GM23338 (cell line): ENCODE results near the gene NTN1. TPM values are rescaled to one million over a fixed set of nuclear protein-coding genes. Genes with fewer than 3 reads are reported as not detected.

Experiments
- ATAC-seq: fragments of 200-7000 bp; cut with Tn5 transposase; 3 replicates; pipeline ENCODE4 v1.9.1; 2020
- DNase-seq: peaks from one replicate; pipeline ENCODE4 v3.0.0-alpha.2; 2015; ENCODE audit warnings: low spot score
- H2AFZ ChIP-seq: fragments of 200-600 bp; sonication (generic); 2 replicates; pipeline ENCODE4 v1.8.0; 2016; ENCODE audit warnings: antibody characterized with exemption, mild to moderate bottlenecking, moderate library complexity
- H3F3A ChIP-seq: fragments of 200-600 bp; sonication (generic); replicated peaks from 2 replicates; pipeline ENCODE4 v1.8.0; 2017; ENCODE audit warnings: antibody characterized with exemption, mixed run types, low read depth
- H3K27ac ChIP-seq: fragments of 200-600 bp; sonication (generic); 2 replicates; pipeline ENCODE4 v1.6.1; 2016; ENCODE audit warnings: low read depth
- H3K27me3 ChIP-seq: fragments of 200-600 bp; sonication (generic); 2 replicates; pipeline ENCODE4 v1.8.0; 2016; ENCODE audit warnings: mild to moderate bottlenecking, mixed run types, moderate library complexity; ENCODE audit not compliant: insufficient read depth
- H3K36me3 ChIP-seq: fragments of 200-600 bp; sonication (generic); 2 replicates; pipeline ENCODE4 v1.8.0; 2016; ENCODE audit warnings: mild to moderate bottlenecking; ENCODE audit not compliant: insufficient read depth
- H3K4me1 ChIP-seq: fragments of 200-600 bp; sonication (generic); 2 replicates; pipeline ENCODE4 v1.8.0; 2016; ENCODE audit warnings: mild to moderate bottlenecking, moderate library complexity; ENCODE audit not compliant: insufficient read depth
- H3K4me2 ChIP-seq: fragments of 200-600 bp; sonication (generic); 2 replicates; pipeline ENCODE4 v1.7.1; 2017; ENCODE audit warnings: mixed run types
- H3K4me3 ChIP-seq: fragments of 200-600 bp; sonication (generic); 2 replicates; pipeline ENCODE4 v1.6.1; 2016; ENCODE audit warnings: mixed run types
- H3K79me2 ChIP-seq: fragments of 200-600 bp; sonication (generic); replicated peaks from 2 replicates; pipeline ENCODE4 v1.8.0; 2017; ENCODE audit warnings: mild to moderate bottlenecking; ENCODE audit not compliant: insufficient read depth
- H3K9me2 ChIP-seq: fragments of 200-600 bp; sonication (generic); 2 replicates; pipeline ENCODE4 v1.8.0; 2017; ENCODE audit not compliant: insufficient read depth
- H4K20me1 ChIP-seq: fragments of 200-600 bp; sonication (generic); replicated peaks from 2 replicates; pipeline ENCODE4 v1.8.0; 2017; ENCODE audit warnings: mild to moderate bottlenecking; ENCODE audit not compliant: insufficient read depth
- H3K27ac Mint-ChIP-seq: 2 replicates; pipeline ENCODE4 v1.8.0; 2020; ENCODE audit warnings: inconsistent platforms, mild to moderate bottlenecking, moderate library complexity, mixed read lengths
- H3K27me3 Mint-ChIP-seq: 3 replicates; pipeline ENCODE4 v1.8.0; 2022; ENCODE audit warnings: low read depth, mild to moderate bottlenecking, moderate library complexity, mixed read lengths, inconsistent platforms; ENCODE audit not compliant: insufficient read depth, poor library complexity
- H3K36me3 Mint-ChIP-seq: 3 replicates; pipeline ENCODE4 v1.8.0; 2021; ENCODE audit warnings: low read depth, mild to moderate bottlenecking, inconsistent platforms, moderate library complexity, mixed read lengths
- H3K4me1 Mint-ChIP-seq: 3 replicates; pipeline ENCODE4 v1.8.0; 2020; ENCODE audit warnings: mild to moderate bottlenecking, inconsistent platforms, mixed read lengths
- H3K4me3 Mint-ChIP-seq: 3 replicates; pipeline ENCODE4 v1.8.0; 2021; ENCODE audit warnings: moderate library complexity, mild to moderate bottlenecking, inconsistent platforms, mixed read lengths
- H3K9me3 Mint-ChIP-seq: 3 replicates; pipeline ENCODE4 v1.8.0; 2020; ENCODE audit warnings: moderate library complexity, mild to moderate bottlenecking, inconsistent platforms, mixed read lengths
- CREB1 ChIP-seq: fragments of 250-450 bp; sonication (Bioruptor Pico); IDR thresholded peaks from 2 replicates; pipeline ENCODE4 v1.5.0; 2020; ENCODE audit warnings: low read depth, mild to moderate bottlenecking, moderate library complexity
- EZH2 ChIP-seq: fragments of 200-600 bp; sonication (generic); IDR thresholded peaks from one replicate; pipeline ENCODE4 v1.8.0; 2017; ENCODE audit warnings: antibody characterized with exemption, mild to moderate bottlenecking, low read depth; ENCODE audit not compliant: unreplicated experiment
- EZH2phosphoT487 ChIP-seq: fragments of 200-600 bp; sonication (generic); IDR thresholded peaks from one replicate; pipeline ENCODE4 v1.8.1; 2018; ENCODE audit warnings: antibody characterized with exemption; ENCODE audit not compliant: unreplicated experiment
- JUNB ChIP-seq: IDR thresholded peaks from one replicate; pipeline ENCODE4 v1.6.1; 2016; ENCODE audit warnings: antibody characterized with exemption; ENCODE audit not compliant: unreplicated experiment
- NANOG ChIP-seq: IDR thresholded peaks from 2 replicates; pipeline ENCODE4 v1.6.1; 2016; ENCODE audit warnings: antibody characterized with exemption, borderline replicate concordance
- POLR2AphosphoS5 ChIP-seq: IDR thresholded peaks from 2 replicates; pipeline ENCODE4 v1.6.1; 2016; ENCODE audit warnings: antibody characterized with exemption, low read depth
- STAT1 ChIP-seq: IDR thresholded peaks from one replicate; pipeline ENCODE4 v1.6.1; 2016; ENCODE audit warnings: antibody characterized with exemption; ENCODE audit not compliant: unreplicated experiment
- ZNF114 ChIP-seq: fragments of 250-450 bp; sonication (Bioruptor Pico); IDR thresholded peaks from 2 replicates; pipeline ENCODE4 v1.5.0; 2020; ENCODE audit warnings: mild to moderate bottlenecking, moderate library complexity
- ZNF331 ChIP-seq: fragments of 250-450 bp; sonication (Bioruptor Pico); IDR thresholded peaks from 2 replicates; pipeline ENCODE4 v1.5.0; 2020; ENCODE audit warnings: low read depth, mild to moderate bottlenecking, moderate library complexity
- polyA plus RNA-seq: library from polyadenylated mRNA; unstranded; fragments of >200 nt; fragmentation: Nextera tagmentation; extraction: Ambion mirVana; gene quantifications from 2 replicates; pipeline ENCODE4 v1.2.1, GENCODE V29; 2016
- total RNA-seq: library from RNA; depleted of rRNA; stranded (reverse); fragments of >200 nt; shearing (Covaris generic); gene quantifications from 2 replicates; pipeline ENCODE4 v1.2.3, GENCODE V29; 2014
- TF ChIP-seq, protein P1 (sequence below), 2 experiments: fragments of 200-600 bp in 1 of 2; sonication (generic) in 1 of 2; conservative IDR thresholded peaks; 2 replicates each; pipeline versions ENCODE4 v1.5.1 to v1.6.1; 2016 to 2017; ENCODE audit warnings: antibody characterized with exemption in 2 of 2, low read depth in 2 of 2, mild to moderate bottlenecking in 2 of 2, moderate library complexity in 1 of 2
- TF ChIP-seq, protein P2 (sequence below): fragments of 250-450 bp; sonication (Bioruptor Pico); IDR thresholded peaks from 2 replicates; pipeline ENCODE4 v1.5.0; 2020; ENCODE audit warnings: mild to moderate bottlenecking, moderate library complexity
- TF ChIP-seq, protein P3 (sequence below): IDR thresholded peaks from one replicate; pipeline ENCODE4 v1.6.1; 2018; ENCODE audit warnings: antibody characterized with exemption; ENCODE audit not compliant: unreplicated experiment
- TF ChIP-seq, protein P4 (sequence below): IDR thresholded peaks from 2 replicates; pipeline ENCODE4 v1.6.1; 2016; ENCODE audit warnings: antibody characterized with exemption

Gene NTN1
- total and polyA plus RNA-seq, 2 experiments from 2014 or later = 0.57 to 2.6 TPM

DNA sequence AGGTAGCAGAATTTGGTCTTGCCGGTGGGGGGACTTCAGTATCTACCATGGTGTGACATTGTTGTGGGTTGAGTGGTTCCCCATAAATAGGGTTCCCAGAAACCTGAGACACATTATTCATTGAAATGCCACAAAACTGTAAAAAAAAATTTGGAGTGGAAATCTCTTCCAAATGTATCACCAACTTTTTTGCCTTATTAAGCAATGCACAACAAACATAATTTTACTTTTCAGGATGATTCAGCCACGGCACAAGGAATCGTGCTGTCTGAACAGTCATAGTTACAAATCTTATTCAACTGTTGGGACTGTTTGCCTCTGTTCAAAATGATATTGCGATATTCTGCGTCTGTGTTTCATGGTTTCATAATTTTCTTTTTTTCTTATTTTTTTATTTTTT is 181.2 kb downstream of the NTN1 start:
- ATAC-seq (no peak), DNase-seq (no peak)
- Mint-ChIP-seq H3K27ac (no peak overlapping the region), H3K36me3 (no peaks in the 10 kb centered on the region), H3K4me1 (peaks cover 2% of the 10 kb centered on the region; the same call in 1 of the 3 replicates), H3K4me3 (no peak overlapping the region), H3K9me3 (no peaks in the 10 kb centered on the region; the same call in 1 of the 3 replicates), H3K27me3 (peaks cover 9% of the 10 kb centered on the region)
- Histone ChIP-seq H2AFZ (no peak overlapping the region), H3K4me1 (no peaks in the 10 kb centered on the region), H4K20me1 (no peaks in the 10 kb centered on the region), H3K79me2 (no peaks in the 10 kb centered on the region), H3K9me2 (no peaks in the 10 kb centered on the region), H3K27me3 (no peaks in the 10 kb centered on the region), H3K27ac (no peak overlapping the region), H3K4me2 (no peak overlapping the region), H3K36me3 (no peaks in the 10 kb centered on the region), H3K4me3 (no peak overlapping the region), H3F3A (no peaks in the 10 kb centered on the region)
- TF ChIP-seq ZNF114 (CRISPR knock-in tag) = no peak
- TF ChIP-seq ZNF331 = no peak
- TF ChIP-seq, protein P1, sequence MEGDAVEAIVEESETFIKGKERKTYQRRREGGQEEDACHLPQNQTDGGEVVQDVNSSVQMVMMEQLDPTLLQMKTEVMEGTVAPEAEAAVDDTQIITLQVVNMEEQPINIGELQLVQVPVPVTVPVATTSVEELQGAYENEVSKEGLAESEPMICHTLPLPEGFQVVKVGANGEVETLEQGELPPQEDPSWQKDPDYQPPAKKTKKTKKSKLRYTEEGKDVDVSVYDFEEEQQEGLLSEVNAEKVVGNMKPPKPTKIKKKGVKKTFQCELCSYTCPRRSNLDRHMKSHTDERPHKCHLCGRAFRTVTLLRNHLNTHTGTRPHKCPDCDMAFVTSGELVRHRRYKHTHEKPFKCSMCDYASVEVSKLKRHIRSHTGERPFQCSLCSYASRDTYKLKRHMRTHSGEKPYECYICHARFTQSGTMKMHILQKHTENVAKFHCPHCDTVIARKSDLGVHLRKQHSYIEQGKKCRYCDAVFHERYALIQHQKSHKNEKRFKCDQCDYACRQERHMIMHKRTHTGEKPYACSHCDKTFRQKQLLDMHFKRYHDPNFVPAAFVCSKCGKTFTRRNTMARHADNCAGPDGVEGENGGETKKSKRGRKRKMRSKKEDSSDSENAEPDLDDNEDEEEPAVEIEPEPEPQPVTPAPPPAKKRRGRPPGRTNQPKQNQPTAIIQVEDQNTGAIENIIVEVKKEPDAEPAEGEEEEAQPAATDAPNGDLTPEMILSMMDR (conservative IDR thresholded peaks at IDR 0.05; ENCODE audit: low read depth in 2 of 2) = no peak
- no peak for TF ChIP-seq EZH2
- no peak for TF ChIP-seq POLR2AphosphoS5
- no peak for TF ChIP-seq STAT1
- TF ChIP-seq, protein P2, sequence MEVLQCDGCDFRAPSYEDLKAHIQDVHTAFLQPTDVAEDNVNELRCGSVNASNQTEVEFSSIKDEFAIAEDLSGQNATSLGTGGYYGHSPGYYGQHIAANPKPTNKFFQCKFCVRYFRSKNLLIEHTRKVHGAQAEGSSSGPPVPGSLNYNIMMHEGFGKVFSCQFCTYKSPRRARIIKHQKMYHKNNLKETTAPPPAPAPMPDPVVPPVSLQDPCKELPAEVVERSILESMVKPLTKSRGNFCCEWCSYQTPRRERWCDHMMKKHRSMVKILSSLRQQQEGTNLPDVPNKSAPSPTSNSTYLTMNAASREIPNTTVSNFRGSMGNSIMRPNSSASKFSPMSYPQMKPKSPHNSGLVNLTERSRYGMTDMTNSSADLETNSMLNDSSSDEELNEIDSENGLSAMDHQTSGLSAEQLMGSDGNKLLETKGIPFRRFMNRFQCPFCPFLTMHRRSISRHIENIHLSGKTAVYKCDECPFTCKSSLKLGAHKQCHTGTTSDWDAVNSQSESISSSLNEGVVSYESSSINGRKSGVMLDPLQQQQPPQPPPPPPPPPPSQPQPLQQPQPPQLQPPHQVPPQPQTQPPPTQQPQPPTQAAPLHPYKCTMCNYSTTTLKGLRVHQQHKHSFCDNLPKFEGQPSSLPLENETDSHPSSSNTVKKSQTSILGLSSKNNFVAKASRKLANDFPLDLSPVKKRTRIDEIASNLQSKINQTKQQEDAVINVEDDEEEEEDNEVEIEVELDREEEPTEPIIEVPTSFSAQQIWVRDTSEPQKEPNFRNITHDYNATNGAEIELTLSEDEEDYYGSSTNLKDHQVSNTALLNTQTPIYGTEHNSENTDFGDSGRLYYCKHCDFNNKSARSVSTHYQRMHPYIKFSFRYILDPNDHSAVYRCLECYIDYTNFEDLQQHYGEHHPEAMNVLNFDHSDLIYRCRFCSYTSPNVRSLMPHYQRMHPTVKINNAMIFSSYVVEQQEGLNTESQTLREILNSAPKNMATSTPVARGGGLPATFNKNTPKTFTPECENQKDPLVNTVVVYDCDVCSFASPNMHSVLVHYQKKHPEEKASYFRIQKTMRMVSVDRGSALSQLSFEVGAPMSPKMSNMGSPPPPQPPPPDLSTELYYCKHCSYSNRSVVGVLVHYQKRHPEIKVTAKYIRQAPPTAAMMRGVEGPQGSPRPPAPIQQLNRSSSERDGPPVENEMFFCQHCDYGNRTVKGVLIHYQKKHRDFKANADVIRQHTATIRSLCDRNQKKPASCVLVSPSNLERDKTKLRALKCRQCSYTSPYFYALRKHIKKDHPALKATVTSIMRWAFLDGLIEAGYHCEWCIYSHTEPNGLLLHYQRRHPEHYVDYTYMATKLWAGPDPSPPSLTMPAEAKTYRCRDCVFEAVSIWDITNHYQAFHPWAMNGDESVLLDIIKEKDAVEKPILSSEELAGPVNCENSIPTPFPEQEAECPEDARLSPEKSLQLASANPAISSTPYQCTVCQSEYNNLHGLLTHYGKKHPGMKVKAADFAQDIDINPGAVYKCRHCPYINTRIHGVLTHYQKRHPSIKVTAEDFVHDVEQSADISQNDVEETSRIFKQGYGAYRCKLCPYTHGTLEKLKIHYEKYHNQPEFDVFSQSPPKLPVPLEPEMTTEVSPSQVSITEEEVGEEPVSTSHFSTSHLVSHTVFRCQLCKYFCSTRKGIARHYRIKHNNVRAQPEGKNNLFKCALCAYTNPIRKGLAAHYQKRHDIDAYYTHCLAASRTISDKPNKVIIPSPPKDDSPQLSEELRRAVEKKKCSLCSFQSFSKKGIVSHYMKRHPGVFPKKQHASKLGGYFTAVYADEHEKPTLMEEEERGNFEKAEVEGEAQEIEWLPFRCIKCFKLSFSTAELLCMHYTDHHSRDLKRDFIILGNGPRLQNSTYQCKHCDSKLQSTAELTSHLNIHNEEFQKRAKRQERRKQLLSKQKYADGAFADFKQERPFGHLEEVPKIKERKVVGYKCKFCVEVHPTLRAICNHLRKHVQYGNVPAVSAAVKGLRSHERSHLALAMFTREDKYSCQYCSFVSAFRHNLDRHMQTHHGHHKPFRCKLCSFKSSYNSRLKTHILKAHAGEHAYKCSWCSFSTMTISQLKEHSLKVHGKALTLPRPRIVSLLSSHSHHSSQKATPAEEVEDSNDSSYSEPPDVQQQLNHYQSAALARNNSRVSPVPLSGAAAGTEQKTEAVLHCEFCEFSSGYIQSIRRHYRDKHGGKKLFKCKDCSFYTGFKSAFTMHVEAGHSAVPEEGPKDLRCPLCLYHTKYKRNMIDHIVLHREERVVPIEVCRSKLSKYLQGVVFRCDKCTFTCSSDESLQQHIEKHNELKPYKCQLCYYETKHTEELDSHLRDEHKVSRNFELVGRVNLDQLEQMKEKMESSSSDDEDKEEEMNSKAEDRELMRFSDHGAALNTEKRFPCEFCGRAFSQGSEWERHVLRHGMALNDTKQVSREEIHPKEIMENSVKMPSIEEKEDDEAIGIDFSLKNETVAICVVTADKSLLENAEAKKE (CRISPR knock-in tag) = no peak
- TF ChIP-seq NANOG = no peak
- no peak for TF ChIP-seq CREB1 (CRISPR knock-in tag)
- no peak for TF ChIP-seq EZH2phosphoT487
- no peak for TF ChIP-seq JUNB
- TF ChIP-seq, protein P3, sequence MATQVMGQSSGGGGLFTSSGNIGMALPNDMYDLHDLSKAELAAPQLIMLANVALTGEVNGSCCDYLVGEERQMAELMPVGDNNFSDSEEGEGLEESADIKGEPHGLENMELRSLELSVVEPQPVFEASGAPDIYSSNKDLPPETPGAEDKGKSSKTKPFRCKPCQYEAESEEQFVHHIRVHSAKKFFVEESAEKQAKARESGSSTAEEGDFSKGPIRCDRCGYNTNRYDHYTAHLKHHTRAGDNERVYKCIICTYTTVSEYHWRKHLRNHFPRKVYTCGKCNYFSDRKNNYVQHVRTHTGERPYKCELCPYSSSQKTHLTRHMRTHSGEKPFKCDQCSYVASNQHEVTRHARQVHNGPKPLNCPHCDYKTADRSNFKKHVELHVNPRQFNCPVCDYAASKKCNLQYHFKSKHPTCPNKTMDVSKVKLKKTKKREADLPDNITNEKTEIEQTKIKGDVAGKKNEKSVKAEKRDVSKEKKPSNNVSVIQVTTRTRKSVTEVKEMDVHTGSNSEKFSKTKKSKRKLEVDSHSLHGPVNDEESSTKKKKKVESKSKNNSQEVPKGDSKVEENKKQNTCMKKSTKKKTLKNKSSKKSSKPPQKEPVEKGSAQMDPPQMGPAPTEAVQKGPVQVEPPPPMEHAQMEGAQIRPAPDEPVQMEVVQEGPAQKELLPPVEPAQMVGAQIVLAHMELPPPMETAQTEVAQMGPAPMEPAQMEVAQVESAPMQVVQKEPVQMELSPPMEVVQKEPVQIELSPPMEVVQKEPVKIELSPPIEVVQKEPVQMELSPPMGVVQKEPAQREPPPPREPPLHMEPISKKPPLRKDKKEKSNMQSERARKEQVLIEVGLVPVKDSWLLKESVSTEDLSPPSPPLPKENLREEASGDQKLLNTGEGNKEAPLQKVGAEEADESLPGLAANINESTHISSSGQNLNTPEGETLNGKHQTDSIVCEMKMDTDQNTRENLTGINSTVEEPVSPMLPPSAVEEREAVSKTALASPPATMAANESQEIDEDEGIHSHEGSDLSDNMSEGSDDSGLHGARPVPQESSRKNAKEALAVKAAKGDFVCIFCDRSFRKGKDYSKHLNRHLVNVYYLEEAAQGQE = no peak
- TF ChIP-seq, protein P4, sequence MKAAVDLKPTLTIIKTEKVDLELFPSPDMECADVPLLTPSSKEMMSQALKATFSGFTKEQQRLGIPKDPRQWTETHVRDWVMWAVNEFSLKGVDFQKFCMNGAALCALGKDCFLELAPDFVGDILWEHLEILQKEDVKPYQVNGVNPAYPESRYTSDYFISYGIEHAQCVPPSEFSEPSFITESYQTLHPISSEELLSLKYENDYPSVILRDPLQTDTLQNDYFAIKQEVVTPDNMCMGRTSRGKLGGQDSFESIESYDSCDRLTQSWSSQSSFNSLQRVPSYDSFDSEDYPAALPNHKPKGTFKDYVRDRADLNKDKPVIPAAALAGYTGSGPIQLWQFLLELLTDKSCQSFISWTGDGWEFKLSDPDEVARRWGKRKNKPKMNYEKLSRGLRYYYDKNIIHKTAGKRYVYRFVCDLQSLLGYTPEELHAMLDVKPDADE = no peak
